ENCODE data around the gene FAAH2. TPM values are rescaled to one million over a fixed set of nuclear protein-coding genes. Genes with fewer than 3 reads are reported as not detected.
"Not testable (repeated sequence)": the region's sequence is repeated elsewhere in the genome, so short reads cannot be mapped to it uniquely, and the experiment has no call there.

Gene FAAH2
- total RNA-seq, 1 donor from 2014 or later, result not detected

GRCh38 chrX:57380026-57380796 lies 93.7 kb downstream of the FAAH2 start:
- intact Hi-C loops (cut with DNase I), result no loop called here
- Histone ChIP-seq H3K36me3 (no peaks in the 10 kb centered on the region), H3K4me3 (no peak overlapping the region), H3K9me3 (no peaks in the 10 kb centered on the region), H3K27ac (no peak overlapping the region), H3K4me1 (no peaks in the 10 kb centered on the region), H3K27me3 (no peaks in the 10 kb centered on the region)
- TF ChIP-seq CTCF (IDR thresholded peaks at IDR 0.05), result no peak
- DNase-seq (ENCODE audit: low spot score in 2 of 2), result no peak

- H3K4me1 ChIP-seq; H3K4me3 ChIP-seq; H3K27ac ChIP-seq; H3K27me3 ChIP-seq; H3K36me3 ChIP-seq; DNase-seq (ENCODE audit: low spot score in 2 of 2); intact Hi-C loops (cut with DNase I); H3K9me3 ChIP-seq: not testable (repeated sequence)
Measured at GRCh38 chrX:57394162-57394561, 107.7 kb downstream of the FAAH2 start.

- H3K9me3 ChIP-seq, result peaks cover 19 to 28% of the 10 kb centered on the region in 2 donors
- H3K4me3 ChIP-seq; intact Hi-C loops (cut with DNase I); H3K27me3 ChIP-seq; H3K36me3 ChIP-seq; DNase-seq (ENCODE audit: low spot score in 2 of 2); H3K4me1 ChIP-seq; H3K27ac ChIP-seq: not testable (repeated sequence)
Measured at GRCh38 chrX:57403191-57403590, 116.7 kb downstream of the FAAH2 start.

GRCh38 chrX:57406149-57406548 lies 119.6 kb downstream of the FAAH2 start:
- Histone ChIP-seq H3K27ac (no peak overlapping the region), H3K27me3 (no peaks in the 10 kb centered on the region), H3K9me3 (peaks cover 19 to 33% of the 10 kb centered on the region in 2 donors), H3K4me3 (no peak overlapping the region), H3K36me3 (no peaks in the 10 kb centered on the region), H3K4me1 (no peaks in the 10 kb centered on the region)
- TF ChIP-seq CTCF (IDR thresholded peaks at IDR 0.05), result no peak
- DNase-seq (ENCODE audit: low spot score in 2 of 2), result no peak
- intact Hi-C loops (cut with DNase I), result no loop called here

- H3K4me3 ChIP-seq, result no peak overlapping the region
- no peaks in the 10 kb centered on the region for H3K4me1 ChIP-seq
- no peaks in the 10 kb centered on the region for H3K27me3 ChIP-seq
- H3K27ac ChIP-seq, result no peak overlapping the region
- H3K9me3 ChIP-seq, result peaks cover 0 to 5% of the 10 kb centered on the region in 2 donors
- intact Hi-C loops (cut with DNase I), result no loop called here
- no peaks in the 10 kb centered on the region for H3K36me3 ChIP-seq
- TF ChIP-seq CTCF (IDR thresholded peaks at IDR 0.05), result no peak
- no peak for DNase-seq (ENCODE audit: low spot score in 2 of 2)
Measured at GRCh38 chrX:57417827-57418226, 131.3 kb downstream of the FAAH2 start.

- no peak overlapping the region for H3K4me3 ChIP-seq
- H3K9me3 ChIP-seq, result no peaks in the 10 kb centered on the region
- intact Hi-C loops (cut with DNase I), result no loop called here
- H3K4me1 ChIP-seq, result no peaks in the 10 kb centered on the region
- no peaks in the 10 kb centered on the region for H3K27me3 ChIP-seq
- no peak overlapping the region for H3K27ac ChIP-seq
- H3K36me3 ChIP-seq, result no peaks in the 10 kb centered on the region
- no peak for DNase-seq (ENCODE audit: low spot score in 2 of 2)
- no peak for TF ChIP-seq CTCF (IDR thresholded peaks at IDR 0.05)
Measured at GRCh38 chrX:57422289-57422688, 135.8 kb downstream of the FAAH2 start.

GRCh38 chrX:57422790-57423189 lies 136.3 kb downstream of the FAAH2 start:
- H3K27me3 ChIP-seq, result no peaks in the 10 kb centered on the region
- no peaks in the 10 kb centered on the region for H3K4me1 ChIP-seq
- H3K9me3 ChIP-seq, result no peaks in the 10 kb centered on the region
- H3K36me3 ChIP-seq, result no peaks in the 10 kb centered on the region
- DNase-seq (ENCODE audit: low spot score in 2 of 2), result no peak
- intact Hi-C loops (cut with DNase I), result no loop called here
- TF ChIP-seq CTCF (IDR thresholded peaks at IDR 0.05), result no peak
- H3K4me3 ChIP-seq, result no peak overlapping the region
- H3K27ac ChIP-seq, result no peak overlapping the region

Measured in ascending aorta (tissue), 2 donors.